Activated T-cell treated with anti-CD3 and anti-CD28 coated beads for 4 hours (primary cell): ENCODE results near the gene RIPOR3.
"Not testable (repeated sequence)": the region's sequence is repeated elsewhere in the genome, so short reads cannot be mapped to it uniquely, and the experiment has no call there.

Source experiments
- DNase-seq: peaks from one replicate; pipeline ENCODE4 v3.0.0-alpha.2; 2020

RIPOR3 gene

DNA sequence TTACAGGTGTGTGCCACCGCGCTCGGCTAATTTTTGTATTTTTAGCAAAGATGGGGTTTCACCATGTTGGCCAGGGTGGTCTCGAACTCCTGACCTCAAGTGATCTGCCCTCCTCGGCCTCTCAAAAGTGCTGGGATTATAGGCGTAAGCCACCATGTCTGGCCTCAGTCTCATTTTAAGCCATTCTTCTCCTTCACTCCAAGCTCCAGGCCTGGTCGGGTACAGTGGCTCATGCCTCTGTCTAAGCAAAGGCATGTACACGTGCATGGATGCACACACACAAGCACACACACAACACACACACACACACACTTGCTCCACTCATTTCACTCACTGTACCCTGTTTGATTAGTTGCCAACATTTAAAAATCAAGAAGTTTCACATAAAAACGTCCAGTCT, 32.3 kb upstream of the RIPOR3 start:
- DNase-seq, result no peak

DNA sequence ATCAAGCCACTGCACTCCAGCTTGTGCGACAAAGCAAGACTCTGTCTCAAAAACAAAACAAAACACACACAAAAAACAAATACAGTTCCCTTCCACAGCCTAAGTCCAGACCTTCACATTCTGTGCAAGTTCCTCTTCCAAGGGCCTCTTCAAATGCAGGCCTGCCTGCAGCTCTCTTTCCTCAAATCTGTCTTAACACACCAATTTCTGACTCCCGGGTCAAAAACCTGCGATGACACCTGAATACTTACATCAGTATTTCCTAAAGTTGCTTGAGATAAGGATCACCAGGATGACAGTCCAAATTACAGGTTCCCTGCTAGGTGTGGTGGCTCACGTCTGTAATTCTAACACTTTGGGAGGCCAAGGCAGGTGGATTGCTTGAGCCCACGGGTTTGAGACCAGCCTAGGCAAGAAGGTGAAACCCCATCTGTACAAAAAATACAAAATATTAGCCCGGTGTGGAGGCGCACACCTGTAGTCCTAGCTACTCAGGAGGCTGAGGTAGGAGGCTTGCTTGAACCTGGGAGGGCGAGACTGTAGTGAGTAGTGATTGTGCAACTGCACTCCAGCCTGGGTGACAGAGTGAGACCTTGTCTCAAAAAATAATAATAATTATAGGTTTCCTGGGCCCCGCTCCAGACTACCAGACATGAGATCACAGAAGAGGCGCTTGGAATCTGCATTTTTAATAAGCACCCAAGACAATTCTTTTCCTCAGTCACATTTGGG, 31.2 kb upstream of the RIPOR3 start:
- DNase-seq, result no peak

DNA sequence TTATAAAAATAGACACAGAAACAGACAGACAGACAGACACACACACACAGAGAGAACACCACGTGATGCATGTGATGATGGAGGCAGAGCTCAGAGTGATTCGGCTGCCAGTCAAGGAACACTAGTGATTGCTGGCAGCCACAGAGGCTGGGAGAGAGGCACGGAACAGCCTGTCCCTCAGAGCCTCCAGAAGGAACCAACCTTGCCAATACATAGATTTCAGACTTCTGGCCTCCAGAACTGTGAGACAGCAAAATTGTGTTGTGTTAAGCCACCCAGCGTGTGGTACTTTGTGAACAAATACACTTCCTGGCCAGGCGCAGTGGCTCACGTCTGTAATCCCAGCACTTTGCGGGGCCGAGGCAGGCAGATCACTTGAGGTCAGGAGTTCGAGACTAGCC, 30.5 kb upstream of the RIPOR3 start:
- no peak for DNase-seq

DNA sequence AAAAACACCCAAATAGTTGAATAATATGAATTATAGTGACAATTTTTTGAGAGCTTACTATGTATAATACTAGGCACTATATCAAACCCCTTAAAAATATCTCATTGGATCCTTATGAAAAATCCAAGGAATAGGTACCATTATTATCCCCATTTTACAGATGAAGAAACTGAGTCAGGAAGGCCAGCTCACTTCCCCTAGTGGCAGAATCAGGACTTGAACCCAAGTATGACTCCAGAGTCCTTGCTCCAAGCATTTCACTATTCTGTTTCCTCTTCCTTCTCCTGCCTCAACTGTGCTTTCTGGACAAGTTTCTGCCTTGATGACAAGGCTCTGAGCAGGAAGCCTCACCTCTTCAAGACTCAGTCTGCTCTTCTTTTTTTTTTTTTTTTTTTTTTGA, 29.2 kb upstream of the RIPOR3 start:
- no peak for DNase-seq

DNA sequence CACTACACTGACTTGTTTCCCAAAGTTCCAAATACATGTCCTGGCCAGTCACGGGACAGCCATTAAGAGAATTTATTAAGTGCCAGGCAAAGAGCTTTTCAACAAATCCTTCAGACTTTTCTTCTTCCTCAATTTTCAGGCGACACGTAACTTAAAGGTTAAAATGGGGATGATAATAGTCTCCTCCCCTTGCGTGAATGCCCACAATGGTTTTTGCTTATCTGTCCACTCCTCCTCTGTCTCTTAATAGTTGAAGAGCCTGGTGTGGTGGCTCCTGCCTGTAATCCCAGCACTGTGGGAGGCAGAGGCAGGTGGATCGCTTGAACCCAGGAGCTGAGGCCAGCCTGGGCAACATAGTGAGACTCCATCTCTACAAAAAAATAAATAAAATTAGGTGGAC, 28.7 kb upstream of the RIPOR3 start:
- no peak for DNase-seq

DNA sequence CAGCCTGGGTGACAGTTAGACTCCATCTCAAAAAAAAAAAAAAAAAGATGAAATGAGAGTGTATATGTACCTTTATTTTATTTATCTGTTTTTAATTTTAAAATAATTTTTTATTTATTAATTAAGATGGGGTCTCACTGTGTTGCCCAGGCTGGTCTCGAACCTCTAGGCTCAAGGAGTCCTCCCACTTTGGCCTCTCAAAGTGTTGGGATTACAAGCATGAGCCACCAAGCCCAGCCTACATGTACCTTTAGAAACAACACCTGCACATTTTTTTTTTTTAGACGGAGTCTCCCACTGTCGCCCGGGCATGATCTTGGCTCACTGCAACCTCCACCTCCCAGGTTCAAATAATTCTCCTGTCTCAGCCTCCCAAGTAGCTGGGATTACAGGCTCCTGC, 28.0 kb upstream of the RIPOR3 start:
- no peak for DNase-seq

DNA sequence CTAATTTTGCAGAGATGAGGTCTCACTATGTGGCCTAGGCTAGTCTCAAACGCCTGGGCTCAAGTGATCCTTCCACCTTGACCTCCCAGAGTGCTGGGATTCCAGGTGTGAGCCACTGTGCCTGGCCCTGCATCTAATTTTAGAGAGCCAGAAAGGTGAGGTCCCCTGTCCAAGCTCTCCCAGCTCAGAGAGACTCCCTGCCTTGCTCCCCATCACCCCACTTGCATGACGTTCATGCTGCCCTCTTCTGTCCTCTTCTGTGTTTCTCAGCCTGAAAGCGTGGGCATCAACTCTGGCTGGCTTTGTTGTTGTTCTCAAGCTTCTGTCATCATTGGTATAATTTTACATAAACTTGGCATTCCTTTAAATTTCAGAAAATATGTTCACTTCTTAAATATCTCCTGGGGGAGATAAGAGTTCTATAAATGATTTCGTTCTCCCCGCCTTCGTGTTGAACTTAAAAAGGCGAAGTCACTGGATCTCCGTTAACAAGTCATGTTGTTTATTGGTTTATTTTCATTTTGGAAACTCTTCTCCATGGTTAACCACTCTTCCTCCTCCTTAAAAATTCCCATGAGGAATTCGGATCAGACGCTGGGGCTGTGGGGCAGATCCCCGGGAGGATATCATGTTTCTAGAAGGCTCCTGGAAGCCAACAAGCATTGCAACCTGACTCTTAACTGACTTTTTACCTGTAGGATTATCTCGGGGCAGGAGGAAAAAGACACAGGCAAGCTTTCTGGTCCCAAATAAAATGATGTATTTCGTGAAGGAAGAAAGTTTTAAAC, 26.8 kb upstream of the RIPOR3 start:
- no peak for DNase-seq

DNA sequence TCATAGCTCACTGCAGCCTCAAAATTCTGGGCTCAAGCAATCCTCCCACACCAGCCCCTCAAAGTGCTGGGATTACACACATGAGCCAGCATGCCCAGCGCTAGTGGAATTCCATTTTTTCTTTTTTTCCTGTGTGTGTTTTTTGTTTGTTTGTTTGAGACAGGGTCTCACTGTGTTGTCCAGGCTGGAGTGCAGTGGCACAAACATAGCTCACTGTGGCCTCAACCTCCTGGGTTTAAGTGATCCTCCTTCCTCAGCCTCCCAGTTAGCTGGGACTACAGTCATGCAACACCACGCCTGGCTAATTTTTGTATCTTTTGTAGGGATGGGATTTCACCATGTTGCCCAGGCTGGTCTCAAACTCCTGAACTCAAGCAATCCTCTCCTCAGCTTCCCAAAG, 26.0 kb upstream of the RIPOR3 start:
- no peak for DNase-seq

DNA sequence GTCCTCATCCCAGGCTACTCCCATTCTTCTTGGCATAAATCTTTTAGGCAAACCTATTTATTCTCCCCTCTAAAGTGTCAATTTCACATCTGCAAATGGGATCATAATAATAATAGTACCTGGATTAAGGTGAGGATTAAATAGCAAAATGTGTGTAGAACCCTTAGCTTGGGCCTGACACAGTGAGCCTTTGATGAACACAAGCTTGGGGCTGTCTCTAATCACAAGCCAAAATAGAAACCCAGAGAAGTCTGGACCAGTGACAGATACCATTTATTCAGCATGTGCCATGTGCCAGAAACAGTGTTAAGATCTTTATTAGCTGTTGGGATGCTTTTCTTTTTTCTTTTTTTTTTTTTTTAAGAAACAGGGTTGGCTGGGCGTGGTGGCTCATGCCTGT, 25.2 kb upstream of the RIPOR3 start:
- DNase-seq, result no peak

DNA sequence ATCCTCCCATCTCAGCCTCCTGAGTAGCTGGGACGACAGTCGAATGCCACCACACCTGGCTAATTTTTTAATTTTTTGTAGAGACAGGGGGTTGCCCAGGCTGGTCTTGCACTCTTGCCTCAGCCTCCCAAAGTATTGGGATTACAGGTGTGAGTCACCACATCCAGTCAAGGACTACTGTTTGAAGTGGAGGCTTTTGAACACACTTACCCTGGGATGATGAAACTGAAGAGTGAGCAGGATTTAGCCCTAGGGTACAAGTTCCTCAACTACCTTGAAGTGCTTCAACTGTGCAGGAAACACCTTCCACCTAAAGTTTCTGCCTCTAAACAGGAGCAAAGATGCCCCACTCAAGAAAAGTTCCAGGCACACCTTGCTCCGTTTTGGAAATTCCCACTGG, 24.4 kb upstream of the RIPOR3 start:
- no peak for DNase-seq

DNA sequence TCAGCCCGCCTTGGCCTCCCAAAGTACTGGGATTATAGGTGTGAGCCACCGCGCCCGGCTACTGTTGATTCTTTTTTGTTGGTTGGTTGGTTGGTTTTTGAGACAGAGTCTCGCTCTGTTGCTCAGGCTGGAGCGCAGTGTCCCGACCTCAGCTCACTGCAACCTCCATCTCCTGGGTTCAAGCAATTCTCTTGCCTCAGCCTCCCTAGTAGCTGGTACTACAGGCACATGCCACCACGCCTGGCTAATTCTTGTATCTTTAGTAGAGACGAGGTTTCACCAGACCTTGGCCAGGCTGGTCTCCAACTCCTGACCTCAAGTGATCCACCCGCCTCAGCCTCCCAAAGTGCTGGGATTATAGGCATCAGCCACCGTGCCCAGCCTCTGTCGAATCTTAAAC, 23.1 kb upstream of the RIPOR3 start:
- not testable (repeated sequence) for DNase-seq

DNA sequence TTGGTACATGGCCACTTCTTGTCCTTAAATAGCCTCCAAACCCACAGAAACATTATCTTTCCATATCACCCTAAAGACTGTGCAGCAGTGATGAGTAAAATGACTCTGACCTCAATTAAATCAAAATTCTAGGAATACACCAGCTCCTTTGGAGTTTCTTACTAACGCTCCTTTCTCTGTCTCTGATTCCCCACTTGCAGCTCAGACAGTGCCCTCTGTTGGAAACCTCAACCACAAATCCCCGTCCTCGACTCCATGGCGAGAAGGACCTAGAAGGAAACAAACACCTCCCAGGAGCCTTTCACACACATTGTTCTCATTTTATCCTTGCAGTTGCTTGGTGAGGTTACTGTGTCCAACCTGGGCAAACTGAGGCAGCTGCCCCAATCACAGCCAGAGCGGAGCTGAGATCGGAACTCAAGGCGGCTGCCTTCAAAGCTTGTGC, 22.3 kb upstream of the RIPOR3 start:
- DNase-seq, result no peak

DNA sequence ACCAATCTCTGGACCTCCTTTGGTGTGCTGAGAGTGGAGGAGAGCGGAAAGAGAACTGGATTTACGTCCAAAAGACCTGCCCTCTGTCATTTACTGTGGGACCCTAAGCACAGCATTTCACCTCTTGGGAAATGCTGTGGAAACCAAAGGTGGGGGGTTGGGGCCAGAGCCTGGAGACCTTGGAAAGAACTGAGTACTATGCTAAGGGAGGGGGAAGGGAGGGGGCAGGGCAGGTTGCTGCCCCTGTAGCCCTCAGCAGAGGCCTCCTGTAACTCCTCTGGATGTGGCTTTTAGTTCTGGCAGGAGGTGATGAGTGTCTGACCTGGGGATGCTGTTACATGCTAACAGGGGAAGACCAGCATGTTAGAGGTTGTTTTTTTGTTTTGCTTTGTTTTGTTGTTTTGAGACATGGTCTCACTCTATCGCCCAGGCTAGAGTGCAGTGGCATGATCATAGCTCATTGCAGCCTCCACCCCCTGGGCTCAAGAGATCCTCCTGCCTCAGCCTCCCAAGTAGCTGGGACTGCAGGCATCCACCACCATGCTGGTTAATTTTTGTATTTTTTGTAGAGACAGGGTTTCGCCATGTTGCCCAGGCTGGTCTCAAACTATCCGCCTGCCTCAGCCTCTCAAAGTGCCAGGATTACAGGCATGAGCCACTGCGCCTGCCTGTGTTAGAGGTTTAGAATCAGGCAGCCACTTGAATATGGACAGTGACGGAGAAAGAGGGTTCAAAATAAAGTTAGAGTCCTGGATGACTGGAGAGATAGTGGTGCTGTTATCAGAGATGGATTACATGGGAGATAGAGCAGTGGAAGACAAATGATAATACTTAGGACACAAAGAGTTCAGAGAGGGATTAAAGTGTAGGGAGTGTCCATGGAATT, 21.7 kb upstream of the RIPOR3 start:
- no peak for DNase-seq

DNA sequence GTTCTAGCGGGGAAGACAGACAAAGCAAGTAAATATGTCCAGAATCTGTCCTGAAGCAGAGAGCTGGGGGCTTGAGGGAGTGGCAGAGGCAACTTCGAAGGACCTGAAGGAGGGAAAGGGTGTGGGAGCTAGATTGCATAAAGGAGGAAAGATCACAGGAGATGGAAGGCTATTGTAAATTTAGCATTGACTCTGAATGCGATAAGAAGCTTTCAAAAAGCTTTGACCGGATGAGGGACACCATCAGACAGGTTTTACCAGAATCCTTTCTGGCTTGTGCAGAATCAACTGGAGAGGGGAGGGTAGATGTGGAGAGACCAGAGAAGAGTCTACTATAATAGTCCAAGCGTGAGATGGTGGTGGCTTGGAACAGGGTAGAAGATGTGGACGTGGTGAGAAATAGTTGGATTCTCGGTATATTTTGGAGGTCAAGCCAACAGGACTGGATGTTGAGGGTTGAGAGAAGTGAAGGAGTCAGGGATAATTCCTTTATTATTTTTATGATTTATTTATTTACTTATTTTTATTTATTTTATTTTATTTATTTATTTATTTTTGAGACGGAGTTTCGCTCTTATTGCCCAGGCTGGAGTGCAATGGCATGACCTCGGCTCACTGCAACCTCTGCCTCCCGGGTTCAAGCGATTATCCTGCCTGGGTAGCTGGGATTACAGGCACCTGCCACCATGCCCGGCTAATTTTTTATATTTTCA, 19.9 kb upstream of the RIPOR3 start:
- no peak for DNase-seq

DNA sequence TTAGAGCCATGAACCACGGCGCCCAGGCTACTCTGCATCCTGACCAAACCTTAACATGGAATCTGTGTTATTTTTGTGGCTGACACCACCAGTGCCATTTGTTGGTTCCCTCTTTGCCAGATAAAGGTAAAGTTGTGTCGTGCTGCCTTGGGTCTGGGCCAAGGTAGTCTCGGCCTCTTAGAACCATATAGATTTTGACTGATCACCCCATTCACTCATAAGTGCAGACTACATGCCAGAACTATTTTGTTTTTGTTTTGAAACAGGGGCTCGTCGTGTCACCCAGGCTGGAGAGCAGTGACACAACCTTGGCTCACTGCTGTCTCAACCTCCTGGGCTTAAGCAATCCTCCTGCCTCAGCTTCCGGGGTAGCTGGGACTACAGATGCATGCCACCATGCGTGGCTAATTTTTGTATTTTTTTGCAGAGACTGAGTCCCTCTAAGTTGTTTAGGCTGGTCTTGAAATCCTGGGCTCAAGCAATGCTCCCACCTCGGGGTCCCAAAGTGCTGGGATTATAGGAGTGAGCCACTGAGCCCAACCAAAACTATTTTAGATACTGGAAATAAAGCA, 19.2 kb upstream of the RIPOR3 start:
- no peak for DNase-seq

DNA sequence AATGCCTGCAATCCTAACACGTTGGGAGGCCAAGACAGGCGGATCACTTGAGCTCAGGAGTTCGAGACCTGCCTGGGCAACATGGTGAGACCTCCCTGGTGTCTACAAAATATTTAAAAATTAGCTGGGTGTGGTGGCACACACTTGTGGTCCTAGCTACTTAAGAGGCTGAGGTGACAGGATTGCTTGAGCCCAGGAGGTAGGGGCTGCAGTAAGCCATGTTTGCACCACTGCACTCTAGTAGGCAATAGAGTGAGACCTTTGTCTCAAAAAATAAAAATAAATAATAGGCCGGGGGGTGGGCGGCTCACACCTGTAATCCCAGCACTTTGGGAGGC, 18.3 kb upstream of the RIPOR3 start:
- DNase-seq, result no peak

DNA sequence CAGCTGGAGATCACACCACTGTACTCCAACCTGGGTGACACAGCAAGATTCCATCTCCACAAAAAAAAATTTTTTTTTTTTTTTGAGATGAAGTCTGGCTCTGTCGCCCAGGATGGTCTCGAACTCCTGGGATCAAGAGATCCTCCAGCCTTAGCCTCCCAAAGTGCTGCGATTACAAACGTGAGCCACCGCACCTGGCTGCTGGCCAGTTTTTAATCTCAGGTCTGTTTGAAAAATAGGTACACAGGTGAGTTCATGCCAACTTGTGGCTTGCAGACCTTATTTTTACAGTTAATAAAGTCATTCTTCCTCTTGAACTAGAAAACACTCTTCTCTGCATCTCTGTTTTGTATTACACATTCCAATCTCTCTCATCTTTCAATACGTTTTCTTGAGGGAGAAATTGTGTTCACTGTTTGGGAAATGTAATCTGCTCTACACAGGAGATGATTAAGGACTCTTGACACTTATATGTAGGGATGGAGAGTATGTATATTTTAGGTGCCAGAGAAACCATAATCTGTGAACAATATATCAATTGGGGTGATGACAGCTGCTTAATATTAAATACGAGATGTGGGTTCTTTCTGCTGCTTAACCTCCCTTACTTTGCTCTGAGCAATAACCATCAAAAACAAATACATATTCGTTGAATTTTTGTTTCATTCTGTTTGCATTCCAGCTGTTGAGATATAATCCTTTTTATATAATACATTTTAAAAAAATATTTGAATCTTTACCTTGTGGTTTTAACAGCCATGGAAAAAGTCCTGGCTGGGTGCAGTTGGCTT, 17.7 kb upstream of the RIPOR3 start:
- no peak for DNase-seq

DNA sequence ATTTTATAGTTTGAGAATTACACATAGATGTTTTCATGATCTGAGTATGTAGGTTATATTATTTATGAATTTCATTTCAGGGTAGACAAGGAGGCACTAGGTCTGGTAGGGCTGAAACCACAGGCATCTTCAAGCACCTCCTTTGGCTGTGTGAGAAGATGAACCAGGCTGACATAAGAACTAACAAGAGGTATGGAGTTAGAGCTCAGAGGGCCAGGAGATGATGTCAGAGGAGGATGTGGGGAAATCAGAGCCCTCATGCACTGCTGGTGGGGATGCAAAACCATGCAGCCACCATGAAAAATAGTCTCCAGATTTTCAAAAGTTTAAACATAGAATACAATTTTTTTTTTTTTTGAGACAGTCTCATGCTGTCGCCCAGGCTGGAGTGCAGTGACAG, 13.6 kb upstream of the RIPOR3 start:
- DNase-seq, result no peak

DNA sequence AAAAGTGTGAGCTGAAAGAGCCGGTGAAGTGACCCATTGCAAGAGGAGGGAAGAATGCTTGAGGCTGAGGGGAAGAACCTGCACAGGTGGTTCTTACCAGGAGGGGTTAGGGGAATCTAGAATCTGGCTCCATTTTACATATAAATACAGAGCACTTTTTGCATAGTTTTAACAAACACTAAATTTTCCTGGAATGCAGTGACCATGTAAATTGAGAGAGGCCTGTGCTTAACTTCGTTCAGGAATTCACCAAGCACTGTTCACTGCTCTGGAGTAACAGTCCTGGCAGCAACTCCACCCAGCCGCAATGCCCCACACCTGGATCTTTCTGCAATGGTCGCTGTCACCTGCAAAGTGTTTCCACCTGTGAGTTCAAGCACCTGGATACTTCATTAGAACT, 13.2 kb upstream of the RIPOR3 start:
- DNase-seq, result no peak

DNA sequence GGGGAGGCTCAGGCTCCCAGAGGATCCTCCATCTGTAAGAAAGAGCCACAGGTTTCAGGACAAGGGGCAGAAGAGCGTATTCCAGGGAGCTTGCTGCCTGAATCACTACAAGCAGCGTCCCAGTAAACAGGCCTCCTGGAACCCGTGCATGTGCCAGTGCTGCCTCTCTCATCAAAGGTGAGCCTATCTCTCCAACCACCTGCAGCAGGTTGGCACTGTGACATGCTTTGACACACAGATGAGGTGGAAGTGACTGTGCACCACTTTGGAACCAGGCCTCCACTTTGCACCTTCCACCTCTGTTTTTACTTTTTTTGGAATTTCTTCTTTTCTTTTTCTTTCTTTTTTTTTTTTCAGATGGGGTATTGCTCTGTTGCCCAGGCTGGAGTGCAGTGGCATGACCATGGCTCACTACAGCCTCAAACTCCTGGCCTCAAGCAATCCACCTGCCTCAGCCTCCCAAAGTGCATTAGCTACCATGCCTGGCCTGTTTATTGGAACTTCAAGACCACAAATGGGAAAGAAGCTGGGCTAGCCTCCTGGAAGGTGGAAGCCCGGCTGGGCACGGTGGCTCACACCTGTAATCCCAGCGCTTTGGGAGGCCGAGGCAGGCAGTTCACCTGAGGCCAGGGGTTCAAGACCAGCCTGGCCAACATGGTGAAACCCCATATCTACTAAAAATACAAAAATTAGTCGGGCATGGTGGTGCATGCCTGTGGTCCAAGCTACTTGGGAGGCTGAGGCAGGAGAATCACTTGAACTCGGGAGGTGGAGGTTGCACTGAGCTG, 12.5 kb upstream of the RIPOR3 start:
- DNase-seq, result not testable (repeated sequence)
